Midbrain (tissue), 1 donor: ENCODE data around the gene OLR1.

ENCODE experiments used
- DNase-seq: peaks from one replicate; lab custom pipeline; 2025; lab: John Stamatoyannopoulos, UW

OLR1 gene

GRCh38 chr12:10153271-10154144, 18.4 kb downstream of the OLR1 start:
- peak; percentile 78 for DNase-seq

GRCh38 chr12:10151621-10152020, 20.3 kb downstream of the OLR1 start:
- DNase-seq, result no peak

- DNase-seq, result no peak
These were observed 24.1 kb downstream of the OLR1 start for GRCh38 chr12:10147714-10148403.

GRCh38 chr12:10142976-10143589, 28.8 kb downstream of the OLR1 start:
- no peak for DNase-seq

GRCh38 chr12:10140001-10140400, 31.9 kb downstream of the OLR1 start:
- peak; percentile 38 for DNase-seq

- DNase-seq, result no peak
These were observed 35.2 kb downstream of the OLR1 start for GRCh38 chr12:10136637-10137205.

GRCh38 chr12:10135126-10135525, 36.8 kb downstream of the OLR1 start:
- no peak for DNase-seq

GRCh38 chr12:10132850-10133370, 39.0 kb downstream of the OLR1 start:
- no peak for DNase-seq

- peak; percentile 13 for DNase-seq
These were observed 40.7 kb downstream of the OLR1 start for GRCh38 chr12:10131111-10131690.

GRCh38 chr12:10130042-10130441, 41.9 kb downstream of the OLR1 start, which contains the start of gene CLEC7A:
TSS of gene CLEC7A (minus strand) at chr12:10130199. CDS start at chr12:10130082, 117 bp downstream.
- DNase-seq, result no peak

GRCh38 chr12:10128687-10129086, 43.2 kb downstream of the OLR1 start:
- DNase-seq, result no peak

GRCh38 chr12:10126413-10126812, 45.5 kb downstream of the OLR1 start:
- no peak for DNase-seq

- no peak for DNase-seq
These were observed 49.2 kb downstream of the OLR1 start for GRCh38 chr12:10122689-10123088.

- DNase-seq, result peak; percentile 3
These were observed 50.7 kb downstream of the OLR1 start for GRCh38 chr12:10121278-10121677.

- no peak for DNase-seq
These were observed 52.9 kb downstream of the OLR1 start for GRCh38 chr12:10119066-10119465.

GRCh38 chr12:10115890-10116289, 56.0 kb downstream of the OLR1 start:
- DNase-seq, result no peak

GRCh38 chr12:10115311-10115710, 56.6 kb downstream of the OLR1 start:
- DNase-seq, result no peak

GRCh38 chr12:10113920-10114319, 58.0 kb downstream of the OLR1 start:
- no peak for DNase-seq

- DNase-seq, result no peak
These were observed 58.9 kb downstream of the OLR1 start for GRCh38 chr12:10113075-10113474.

GRCh38 chr12:10111451-10111850, 60.5 kb downstream of the OLR1 start:
- DNase-seq, result no peak

GRCh38 chr12:10110256-10110844, 61.6 kb downstream of the OLR1 start:
- DNase-seq, result no peak
